ENCODE measurements around the gene PDIA5.

Gene PDIA5

GRCh38 chr3:123025642-123026521 lies 40.9 kb upstream of the PDIA5 start:
- Histone ChIP-seq H3K27ac (no peak overlapping the region), H3K4me3 (peak overlapping the region; percentile 90), H3K9ac (ENCODE audit: insufficient read length) (peak overlapping the region; percentile 83), H3K9me3 (ENCODE audit: low read depth, low read length) (no peaks in the 10 kb centered on the region), H3K36me3 (ENCODE audit: insufficient read depth, low read length) (peaks cover 49% of the 10 kb centered on the region)
- no peak for DNase-seq (ENCODE audit: low read depth, low spot score)
- TF ChIP-seq EZH2 (IDR thresholded peaks at IDR 0.05) (no peak), POLR2AphosphoS5 (IDR thresholded peaks at IDR 0.05; ENCODE audit: borderline replicate concordance, low read depth, low read length) (peak; percentile 33; the same call in 1 of the 2 replicates)

DNA sequence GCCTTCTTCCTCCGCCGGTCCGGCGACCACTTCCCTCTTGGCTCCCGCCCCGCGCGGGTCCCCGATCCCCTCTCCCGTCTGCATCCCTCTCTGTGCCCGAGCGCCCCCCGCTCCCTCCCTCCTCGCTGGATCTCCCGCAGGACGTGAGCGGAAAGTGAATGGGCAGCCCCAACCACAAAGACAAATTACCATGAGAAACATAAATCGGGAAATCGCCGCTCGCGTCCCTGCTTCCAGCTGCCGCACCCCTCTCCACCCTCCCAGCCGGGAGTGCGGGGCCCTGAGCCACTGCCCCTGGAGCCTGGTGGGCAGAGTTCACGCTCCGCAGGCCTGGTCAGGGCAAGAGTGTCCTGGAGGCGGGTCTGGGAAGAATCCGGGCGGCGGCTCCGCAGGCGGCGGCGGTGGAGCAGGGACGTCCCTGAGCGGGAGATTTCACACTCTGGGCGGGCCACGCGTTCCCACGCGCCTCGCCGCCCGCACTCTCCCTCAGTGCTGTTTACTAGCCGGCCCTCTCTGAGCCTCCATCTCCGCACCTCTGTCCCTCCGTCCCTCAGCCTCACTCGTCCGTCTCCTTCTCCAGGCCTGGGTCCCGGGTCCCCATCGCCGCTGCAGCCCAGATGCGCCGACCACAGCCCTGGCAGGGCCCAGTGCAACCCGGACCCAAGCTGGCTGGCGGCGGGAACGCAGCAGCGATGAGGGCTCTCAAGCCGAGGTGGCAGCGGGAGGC lies 40.1 kb upstream of the PDIA5 start:
- no peak for DNase-seq (ENCODE audit: low read depth, low spot score)
- no peak for TF ChIP-seq EZH2 (IDR thresholded peaks at IDR 0.05)
- TF ChIP-seq FOXP2 (optimal IDR thresholded peaks at IDR 0.05; ENCODE audit: control extremely low read depth, extremely low read length, insufficient read depth), result peak; percentile 22
- TF ChIP-seq POLR2AphosphoS5 (IDR thresholded peaks at IDR 0.05; ENCODE audit: borderline replicate concordance, low read depth, low read length), result peak; percentile 27
- Histone ChIP-seq H3K36me3 (ENCODE audit: insufficient read depth, low read length) (peaks cover 43% of the 10 kb centered on the region), H3K4me3 (peak overlapping the region; percentile 90), H3K9me3 (ENCODE audit: low read depth, low read length) (no peaks in the 10 kb centered on the region), H3K9ac (ENCODE audit: insufficient read length) (peak overlapping the region; percentile 83), H3K27ac (peak overlapping the region; percentile 32; the same call in 1 of the 2 replicates)

- Histone ChIP-seq H3K27ac (peak within 1 kb of the TSS; percentile 68), H3K4me3 (peak within 1 kb of the TSS; percentile 90), H3K9me3 (ENCODE audit: low read depth, low read length) (no peaks in the 10 kb centered on the region), H3K36me3 (ENCODE audit: insufficient read depth, low read length) (peaks cover 34% of the 10 kb centered on the region), H3K9ac (ENCODE audit: insufficient read length) (peak within 1 kb of the TSS; percentile 83)
- TF ChIP-seq POLR2AphosphoS5 (IDR thresholded peaks at IDR 0.05; ENCODE audit: borderline replicate concordance, low read depth, low read length), result peak; percentile 37; the same call in 1 of the 2 replicates
- no peak for TF ChIP-seq FOXP2 (optimal IDR thresholded peaks at IDR 0.05; ENCODE audit: control extremely low read depth, extremely low read length, insufficient read depth)
- TF ChIP-seq EZH2 (IDR thresholded peaks at IDR 0.05), result no peak
- no peak for DNase-seq (ENCODE audit: low read depth, low spot score)
Observed at GRCh38 chr3:123027292-123028232, 39.3 kb upstream of the PDIA5 start, which contains the start of gene SEMA5B. TSS of gene SEMA5B (minus strand) at chr3:123027763. CDS start at chr3:122961263, 66,500 bp downstream.

DNA sequence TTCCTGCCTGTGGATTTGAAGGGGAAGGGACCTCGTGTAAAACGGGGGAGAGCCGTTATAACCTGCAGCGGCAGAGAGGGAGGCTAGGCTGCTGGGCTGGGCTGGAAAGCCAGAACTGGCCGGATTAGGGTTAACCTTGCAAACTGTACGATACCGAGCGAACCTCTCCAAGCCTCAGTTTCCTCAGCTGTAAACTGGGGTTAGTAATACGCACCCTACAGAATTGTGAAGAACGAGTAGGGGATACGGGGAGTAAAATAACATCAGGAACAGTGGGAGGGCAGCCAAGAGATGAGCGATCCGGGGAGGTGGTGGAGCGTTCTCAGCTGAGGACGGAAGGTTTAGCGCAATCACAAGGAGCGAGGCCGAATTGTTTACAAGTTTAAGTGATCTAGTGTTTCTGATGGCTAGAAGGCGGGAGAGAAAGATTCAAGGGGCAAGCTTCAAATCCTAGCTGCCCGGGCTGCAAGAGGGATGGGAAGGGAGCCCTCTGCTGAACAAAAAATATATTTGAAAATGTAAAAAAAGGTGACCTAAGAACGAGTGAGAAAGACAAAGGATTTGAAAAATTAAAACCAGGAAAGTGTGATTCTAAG lies 38.5 kb upstream of the PDIA5 start:
- peak overlapping the region; percentile 83 for H3K9ac ChIP-seq (ENCODE audit: insufficient read length)
- peaks cover 27% of the 10 kb centered on the region for H3K36me3 ChIP-seq (ENCODE audit: insufficient read depth, low read length)
- no peak for DNase-seq (ENCODE audit: low read depth, low spot score)
- H3K4me3 ChIP-seq, result peak overlapping the region; percentile 90
- TF ChIP-seq FOXP2 (optimal IDR thresholded peaks at IDR 0.05; ENCODE audit: control extremely low read depth, extremely low read length, insufficient read depth) (peak; percentile 8), POLR2AphosphoS5 (IDR thresholded peaks at IDR 0.05; ENCODE audit: borderline replicate concordance, low read depth, low read length) (no peak)
- H3K9me3 ChIP-seq (ENCODE audit: low read depth, low read length), result no peaks in the 10 kb centered on the region
- peak overlapping the region; percentile 68 for H3K27ac ChIP-seq

GRCh38 chr3:123031051-123031450 lies 35.8 kb upstream of the PDIA5 start:
- peak overlapping the region; percentile 25 for H3K9ac ChIP-seq (ENCODE audit: insufficient read length)
- no peak for DNase-seq (ENCODE audit: low read depth, low spot score)
- peak overlapping the region; percentile 28; the same call in 1 of the 2 replicates for H3K27ac ChIP-seq
- H3K9me3 ChIP-seq (ENCODE audit: low read depth, low read length), result no peaks in the 10 kb centered on the region
- no peaks in the 10 kb centered on the region; the same call in 1 of the 2 replicates for H3K36me3 ChIP-seq (ENCODE audit: insufficient read depth, low read length)
- H3K4me3 ChIP-seq, result no peak overlapping the region
- TF ChIP-seq POLR2AphosphoS5 (IDR thresholded peaks at IDR 0.05; ENCODE audit: borderline replicate concordance, low read depth, low read length) (no peak), EZH2 (IDR thresholded peaks at IDR 0.05) (no peak), FOXP2 (optimal IDR thresholded peaks at IDR 0.05; ENCODE audit: control extremely low read depth, extremely low read length, insufficient read depth) (no peak)

GRCh38 chr3:123032057-123032456 lies 34.8 kb upstream of the PDIA5 start:
- TF ChIP-seq FOXP2 (optimal IDR thresholded peaks at IDR 0.05; ENCODE audit: control extremely low read depth, extremely low read length, insufficient read depth) (no peak), EZH2 (IDR thresholded peaks at IDR 0.05) (no peak), POLR2AphosphoS5 (IDR thresholded peaks at IDR 0.05; ENCODE audit: borderline replicate concordance, low read depth, low read length) (no peak)
- H3K36me3 ChIP-seq (ENCODE audit: insufficient read depth, low read length), result no peaks in the 10 kb centered on the region
- H3K9me3 ChIP-seq (ENCODE audit: low read depth, low read length), result no peaks in the 10 kb centered on the region
- no peak overlapping the region for H3K9ac ChIP-seq (ENCODE audit: insufficient read length)
- H3K27ac ChIP-seq, result no peak overlapping the region
- H3K4me3 ChIP-seq, result no peak overlapping the region
- DNase-seq (ENCODE audit: low read depth, low spot score), result no peak

DNA sequence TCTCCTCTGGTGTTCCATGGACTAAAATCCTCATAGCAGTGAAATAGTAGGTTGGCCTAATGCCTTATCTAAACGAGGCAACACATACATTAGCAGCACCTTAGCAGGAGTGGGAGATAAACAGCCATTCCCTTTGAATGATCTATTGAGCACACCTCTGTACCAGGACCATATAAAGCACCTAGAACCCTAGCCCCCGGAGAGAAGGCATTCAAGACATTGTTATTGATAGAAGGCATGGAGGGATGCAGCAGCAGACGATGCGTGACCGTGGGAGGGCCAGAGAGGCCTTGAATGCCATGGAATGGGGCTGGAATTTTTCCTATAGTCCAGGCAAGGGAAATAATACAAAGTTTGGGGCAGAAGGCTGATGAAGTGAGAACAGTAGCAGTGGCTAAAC lies 32.7 kb upstream of the PDIA5 start:
- TF ChIP-seq FOXP2 (optimal IDR thresholded peaks at IDR 0.05; ENCODE audit: control extremely low read depth, extremely low read length, insufficient read depth), result no peak
- TF ChIP-seq EZH2 (IDR thresholded peaks at IDR 0.05), result no peak
- TF ChIP-seq POLR2AphosphoS5 (IDR thresholded peaks at IDR 0.05; ENCODE audit: borderline replicate concordance, low read depth, low read length), result no peak
- no peaks in the 10 kb centered on the region for H3K36me3 ChIP-seq (ENCODE audit: insufficient read depth, low read length)
- no peak overlapping the region for H3K4me3 ChIP-seq
- DNase-seq (ENCODE audit: low read depth, low spot score), result no peak
- H3K9me3 ChIP-seq (ENCODE audit: low read depth, low read length), result no peaks in the 10 kb centered on the region
- no peak overlapping the region for H3K9ac ChIP-seq (ENCODE audit: insufficient read length)
- H3K27ac ChIP-seq, result no peak overlapping the region

Measured in SK-N-MC (cell line).